Lung (tissue), 12 donors: Measurements from ENCODE around the gene CEP20. TPM values are rescaled to one million over a fixed set of nuclear protein-coding genes. Genes with fewer than 3 reads are reported as not detected.
A peak's percentile ranks its signal among the peaks of the same experiment; 100 is the strongest.

ENCODE experiments used
- ATAC-seq: fragments of 200-7000 bp; cut with Tn5 transposase; one replicate; pipeline ENCODE4 v1.9.1; 2020; ENCODE audit warnings: moderate number of reproducible peaks; ENCODE audit not compliant: insufficient read depth, low FRiP score
- DNase-seq, 3 donors: peaks; one replicate each; pipeline ENCODE4 v3.0.0-alpha.2; 2013 to 2017
- H3K27ac ChIP-seq, 2 donors: one replicate each; pipeline ENCODE4 v1.5.1; 2013; ENCODE audit warnings: mild to moderate bottlenecking in 2 of 2, moderate library complexity in 2 of 2, control low read depth in 1 of 2, inconsistent platforms in 1 of 2, low read depth in 1 of 2, low read length in 1 of 2
- H3K27me3 ChIP-seq, 3 donors: one replicate each; pipeline ENCODE4 v1.5.1; 2013; ENCODE audit warnings: low read length in 2 of 3; ENCODE audit not compliant: control insufficient read depth in 3 of 3, insufficient read depth in 3 of 3
- H3K36me3 ChIP-seq, 4 donors: one replicate each; pipeline ENCODE4 v1.5.1; 2013; ENCODE audit warnings: low read length in 4 of 4, mild to moderate bottlenecking in 1 of 4, moderate library complexity in 1 of 4; ENCODE audit not compliant: control insufficient read depth in 4 of 4, insufficient read depth in 4 of 4
- H3K4me1 ChIP-seq, 5 donors: one replicate each; pipeline ENCODE4 v1.5.1; 2013; ENCODE audit warnings: low read length in 5 of 5, mild to moderate bottlenecking in 2 of 5, moderate library complexity in 1 of 5; ENCODE audit not compliant: control insufficient read depth in 5 of 5, insufficient read depth in 5 of 5
- H3K4me3 ChIP-seq: one replicate; pipeline ENCODE4 v1.5.1; 2013; ENCODE audit warnings: mild to moderate bottlenecking, control low read depth, moderate library complexity
- H3K9ac ChIP-seq, 2 donors: one replicate each; pipeline ENCODE4 v1.5.1; 2013; ENCODE audit warnings: low read length in 2 of 2, control low read depth in 1 of 2; ENCODE audit not compliant: insufficient read depth in 1 of 2
- H3K9me3 ChIP-seq, 4 donors: one replicate each; pipeline ENCODE4 v1.5.1; 2013; ENCODE audit warnings: low read length in 3 of 4, mild to moderate bottlenecking in 1 of 4, moderate library complexity in 1 of 4; ENCODE audit not compliant: control insufficient read depth in 4 of 4, insufficient read depth in 3 of 4
- CTCF ChIP-seq: IDR thresholded peaks from 2 replicates; pipeline ENCODE4 v1.5.1; 2012; ENCODE audit warnings: mild to moderate bottlenecking; ENCODE audit errors: control extremely low read depth, extremely low read depth
- WGBS, 2 donors: extraction: QIAGEN DNeasy Blood & Tissue Kit; methylation state at CpG; one replicate each; pipeline ENCODE4 v1.1.7; 2013; 5-methylcytosine and 5-hydroxymethylcytosine counted together
- polyA plus RNA-seq, 2 donors: library from polyadenylated mRNA; stranded (reverse); fragments of 200-250 nt; gene quantifications; one replicate each; pipeline ENCODE4 v1.2.1, GENCODE V29; 2013
- total RNA-seq, 2 donors: library from RNA; depleted of rRNA in 1 of 2; stranded (reverse); fragments of >200 nt in 1 of 2; gene quantifications; one replicate each; pipeline ENCODE4 v1.2.1, GENCODE V29; 2014 to 2021
- donor health status: control.
- donor health status: control.
- donor health status: Bipolar disorder and iron deficiency.
- donor health status: healthy.
- donor health status: DM: yes; HTN: yes; CAD: no.

Gene CEP20
- total and polyA plus RNA-seq, 4 donors, result 19.0 to 38.5 (median 23.8) TPM

GRCh38 chr16:15880434-15881308, 7.7 kb downstream of the CEP20 start:
- no peak for ATAC-seq
- WGBS, 2 donors, result 79 to 93% methylated on average over 5 of the region's 5 CpGs
- Histone ChIP-seq H3K9ac (no peak overlapping the region), H3K4me3 (no peak overlapping the region), H3K27ac (no peak overlapping the region), H3K9me3 (no peaks in the 10 kb centered on the region), H3K27me3 (no peaks in the 10 kb centered on the region), H3K36me3 (peaks cover 5 to 23% (median 9%) of the 10 kb centered on the region in 4 donors), H3K4me1 (peaks cover 0 to 3% (median under 1%) of the 10 kb centered on the region in 5 donors)
- TF ChIP-seq CTCF, result no peak
- no peak for DNase-seq

- ATAC-seq (no peak), DNase-seq (no peak)
- Histone ChIP-seq H3K27ac (peak overlapping the region in 1 of 2 donors; percentile 59), H3K27me3 (no peaks in the 10 kb centered on the region), H3K36me3 (peaks cover 7 to 22% (median 10%) of the 10 kb centered on the region in 4 donors), H3K4me3 (no peak overlapping the region), H3K4me1 (peaks cover 0 to 3% (median 0%) of the 10 kb centered on the region in 5 donors), H3K9ac (no peak overlapping the region), H3K9me3 (no peaks in the 10 kb centered on the region)
- no peak for TF ChIP-seq CTCF
- WGBS, 2 donors, result 86 to 90% methylated on average over 2 of the region's 2 CpGs
Observed at GRCh38 chr16:15879255-15879811, 9.1 kb downstream of the CEP20 start.

- H3K4me1 ChIP-seq, result peaks cover 0 to 3% (median 0%) of the 10 kb centered on the region in 5 donors
- peaks cover 14 to 24% (median 16%) of the 10 kb centered on the region in 4 donors for H3K36me3 ChIP-seq
- H3K27me3 ChIP-seq, result no peaks in the 10 kb centered on the region
- 68 to 83% methylated on average over 5 of the region's 5 CpGs for whole genome bisulfite sequencing, 2 donors
- H3K4me3 ChIP-seq, result no peak overlapping the region
- TF ChIP-seq CTCF, result no peak
- DNase-seq (no peak), ATAC-seq (no peak)
- no peak overlapping the region for H3K9ac ChIP-seq
- no peak overlapping the region for H3K27ac ChIP-seq
- no peaks in the 10 kb centered on the region for H3K9me3 ChIP-seq
Observed at GRCh38 chr16:15876503-15876902, 11.9 kb downstream of the CEP20 start.
